GM10266 (cell line): ENCODE data around the gene CAMK1.

Source experiments
- DNase-seq: peaks from one replicate; pipeline ENCODE4 v3.0.0; 2012; ENCODE audit errors: extremely low spot score
- TF ChIP-seq, protein P1 (sequence below): IDR thresholded peaks from 2 replicates; pipeline ENCODE4 v1.5.1; 2012; ENCODE audit warnings: mild to moderate bottlenecking, low read depth; ENCODE audit not compliant: control insufficient read depth, insufficient read depth; ENCODE audit errors: missing control alignments

The CAMK1 gene

DNA sequence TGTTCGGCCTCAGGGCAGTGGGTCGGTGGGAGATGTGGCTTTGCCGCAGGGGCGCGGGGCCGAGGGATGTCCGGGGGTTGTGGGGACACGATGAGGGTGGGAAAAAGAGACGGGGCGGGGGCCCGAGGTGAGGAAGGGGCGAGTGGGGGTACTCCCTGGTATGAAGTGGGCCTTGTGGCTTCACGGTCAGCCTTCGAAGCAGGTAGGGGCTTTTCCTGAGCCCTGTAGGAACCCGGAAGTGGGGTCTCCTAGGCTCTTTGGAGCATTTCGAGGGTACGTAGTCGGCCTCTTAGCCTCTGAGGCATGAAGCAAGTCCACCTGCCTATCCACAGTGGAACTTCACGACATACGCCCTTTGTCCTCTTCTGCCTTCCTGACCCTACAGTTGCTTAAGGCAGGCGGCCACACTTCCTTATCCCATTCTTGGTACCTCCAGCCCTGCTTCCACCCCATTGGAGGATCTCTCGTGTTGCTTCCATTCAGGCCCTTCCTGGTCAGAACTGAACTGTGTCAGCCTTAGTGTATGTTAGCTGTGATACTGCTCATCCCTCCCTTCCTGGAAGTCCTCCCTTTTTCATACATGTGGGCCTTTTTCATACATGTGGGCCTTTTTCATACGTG is 23.5 kb upstream of the CAMK1 start:
- DNase-seq = peak; percentile 33
- TF ChIP-seq, protein P1, sequence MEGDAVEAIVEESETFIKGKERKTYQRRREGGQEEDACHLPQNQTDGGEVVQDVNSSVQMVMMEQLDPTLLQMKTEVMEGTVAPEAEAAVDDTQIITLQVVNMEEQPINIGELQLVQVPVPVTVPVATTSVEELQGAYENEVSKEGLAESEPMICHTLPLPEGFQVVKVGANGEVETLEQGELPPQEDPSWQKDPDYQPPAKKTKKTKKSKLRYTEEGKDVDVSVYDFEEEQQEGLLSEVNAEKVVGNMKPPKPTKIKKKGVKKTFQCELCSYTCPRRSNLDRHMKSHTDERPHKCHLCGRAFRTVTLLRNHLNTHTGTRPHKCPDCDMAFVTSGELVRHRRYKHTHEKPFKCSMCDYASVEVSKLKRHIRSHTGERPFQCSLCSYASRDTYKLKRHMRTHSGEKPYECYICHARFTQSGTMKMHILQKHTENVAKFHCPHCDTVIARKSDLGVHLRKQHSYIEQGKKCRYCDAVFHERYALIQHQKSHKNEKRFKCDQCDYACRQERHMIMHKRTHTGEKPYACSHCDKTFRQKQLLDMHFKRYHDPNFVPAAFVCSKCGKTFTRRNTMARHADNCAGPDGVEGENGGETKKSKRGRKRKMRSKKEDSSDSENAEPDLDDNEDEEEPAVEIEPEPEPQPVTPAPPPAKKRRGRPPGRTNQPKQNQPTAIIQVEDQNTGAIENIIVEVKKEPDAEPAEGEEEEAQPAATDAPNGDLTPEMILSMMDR = no peak

DNA sequence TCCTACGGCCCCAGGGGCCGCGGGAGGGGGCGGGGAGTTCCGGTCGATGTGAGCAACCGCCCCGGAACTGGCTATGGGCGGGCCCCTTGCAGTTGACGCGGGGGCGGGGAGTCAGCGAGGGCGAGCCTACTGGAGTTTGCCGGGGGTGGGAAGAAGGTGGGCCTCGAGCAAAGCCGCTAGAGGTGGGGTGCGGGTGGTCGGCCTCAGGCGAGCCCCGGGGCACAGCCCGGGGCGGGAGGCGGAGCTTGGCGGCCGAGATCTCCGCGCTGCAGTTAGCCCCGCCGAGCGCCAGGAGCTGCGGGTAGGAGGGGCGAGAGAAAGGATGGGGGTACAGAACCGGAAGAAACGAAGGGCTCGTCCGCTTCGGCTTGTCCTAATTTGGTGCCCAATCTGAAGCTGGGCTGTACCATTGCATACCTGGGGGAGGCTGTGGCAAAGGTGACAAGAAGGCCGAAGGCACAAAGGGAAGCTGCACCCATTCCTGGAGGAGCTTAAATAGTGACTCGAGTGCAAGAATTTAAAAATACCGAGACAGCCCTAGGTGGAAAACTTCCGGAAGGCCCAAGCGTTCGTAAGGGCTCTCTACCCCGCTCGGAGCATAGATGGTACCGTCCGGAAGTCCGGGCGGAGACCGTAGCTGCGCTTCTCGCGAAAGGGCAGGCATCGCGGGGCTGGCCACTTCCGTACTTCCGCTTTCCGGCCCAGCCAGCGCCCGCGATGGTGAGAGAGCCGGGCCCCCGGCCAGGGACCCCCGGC is 22.8 kb upstream of the CAMK1 start, which contains the start of the genes ARPC4 and TADA3:
ARPC4 (plus strand) TSS at position 678 of the 756 bp plus-strand sequence; CDS start at position 718, 40 bp downstream.
TADA3 (minus strand) TSS at position 69 of the 756 bp plus-strand sequence. CDS start 1,007 bp downstream, outside the sequence.
- peak; percentile 93 for DNase-seq
- TF ChIP-seq, protein P1 = no peak

DNA sequence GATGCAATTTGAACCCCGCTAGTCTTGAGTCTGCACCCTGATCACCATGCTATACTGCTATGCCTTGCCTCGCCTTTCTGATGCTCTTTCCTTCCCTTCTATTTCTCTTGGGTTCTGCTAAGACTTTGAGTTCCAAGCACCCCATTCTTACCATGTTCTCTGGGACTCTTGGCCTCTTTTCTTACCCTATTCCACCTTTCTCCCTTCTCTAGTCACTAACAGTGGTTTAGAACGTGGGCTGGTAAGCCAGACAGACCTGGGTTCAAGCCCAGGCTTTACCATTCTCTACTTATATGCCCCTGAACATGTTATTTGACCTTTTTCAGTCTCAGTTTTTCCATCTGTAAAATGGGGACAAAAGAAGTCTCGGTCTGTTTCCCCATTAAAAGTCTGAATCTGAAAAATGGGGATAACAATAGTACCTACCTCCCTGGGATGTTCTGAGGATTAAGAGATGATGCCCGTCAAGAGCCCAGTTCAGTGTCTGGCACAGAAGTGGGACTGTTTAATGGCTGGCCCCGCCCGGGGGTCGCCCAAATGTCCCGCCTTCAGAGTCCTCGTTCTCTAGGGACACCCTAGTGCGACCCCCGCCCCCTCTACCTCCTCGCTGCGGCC is 22.1 kb upstream of the CAMK1 start:
- TF ChIP-seq, protein P1 = no peak
- no peak for DNase-seq

DNA sequence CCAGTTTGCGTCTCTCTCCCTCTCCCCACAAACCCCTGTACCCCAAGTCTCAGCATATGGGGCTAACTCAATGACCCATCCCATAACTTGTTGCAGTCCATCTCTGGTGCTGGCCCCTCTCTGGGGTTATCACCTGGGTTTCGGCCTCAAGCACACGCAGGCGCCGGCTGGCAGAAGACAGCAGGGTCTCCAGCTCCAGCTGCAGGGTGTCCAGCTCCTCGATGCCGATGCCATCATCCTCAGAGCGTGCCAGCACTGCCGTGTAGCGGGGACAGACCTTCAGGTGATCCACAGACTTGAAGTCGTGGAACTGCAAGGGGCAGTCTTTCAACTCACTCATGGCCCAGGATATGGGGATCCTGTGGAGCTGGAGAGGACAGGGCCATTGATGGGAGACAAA is 21.4 kb upstream of the CAMK1 start:
- no peak for DNase-seq
- TF ChIP-seq, protein P1 = no peak

DNA sequence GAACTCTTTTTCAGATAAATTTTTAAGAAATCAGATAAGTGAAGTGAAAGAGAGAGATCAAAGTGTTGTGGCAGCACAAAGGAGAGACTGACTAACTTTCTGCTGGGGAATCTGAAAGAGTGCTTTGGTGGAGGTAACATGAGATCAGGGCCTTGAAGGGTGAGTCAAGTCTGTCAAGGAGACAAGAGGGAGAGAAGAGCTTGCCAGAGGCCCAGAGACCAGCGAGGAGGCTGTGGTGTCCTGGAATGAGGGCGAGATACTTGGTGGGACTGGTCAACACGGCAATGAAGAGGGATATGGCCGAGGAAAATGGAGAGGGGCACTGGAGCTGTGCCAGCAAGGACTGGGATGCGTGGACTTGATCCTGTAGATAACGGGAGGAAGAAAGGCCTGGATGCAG is 18.0 kb upstream of the CAMK1 start:
- TF ChIP-seq, protein P1 = no peak
- no peak for DNase-seq

DNA sequence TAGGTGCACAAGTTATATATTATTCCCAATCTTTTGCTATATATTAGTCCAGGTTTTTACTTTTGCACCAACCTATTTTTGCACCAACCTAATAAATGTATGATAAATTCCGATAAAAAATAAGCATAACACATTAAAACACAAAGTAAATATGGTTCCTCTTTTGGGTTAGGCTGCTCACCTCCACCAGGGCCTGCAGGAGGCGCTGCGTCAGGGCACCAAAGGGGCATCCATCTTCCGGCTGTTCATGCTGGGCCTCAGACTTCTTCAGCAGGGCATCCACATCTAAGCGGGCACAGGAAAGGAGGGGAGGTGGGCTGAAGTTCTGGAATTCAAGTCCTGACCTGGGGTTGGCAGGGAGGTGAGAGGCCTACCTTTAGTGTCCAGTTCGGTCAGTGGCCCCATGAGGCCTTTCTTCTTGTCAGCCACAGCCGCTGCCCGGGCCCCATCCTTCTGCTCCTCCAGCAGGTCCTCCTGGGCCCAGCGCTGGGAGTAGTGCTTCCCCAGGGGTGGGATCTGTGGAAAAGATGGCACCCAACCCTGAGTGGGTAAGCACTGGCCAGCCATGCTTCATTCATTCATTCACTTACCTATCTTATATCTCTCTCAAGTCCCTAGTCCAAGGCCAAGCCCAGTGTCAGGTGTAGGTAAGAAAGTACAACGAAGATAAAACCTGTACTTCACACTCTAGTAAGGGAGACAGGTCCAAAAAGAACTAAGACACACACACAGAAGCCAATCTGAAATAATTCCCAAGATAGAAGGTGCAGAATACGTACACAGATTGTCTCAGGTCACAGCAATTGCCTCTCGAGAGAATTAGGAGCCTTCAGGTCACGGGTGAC is 17.3 kb upstream of the CAMK1 start:
- TF ChIP-seq, protein P1 = peak; percentile 36
- DNase-seq = no peak
